Body of pancreas (tissue), 4 donors: ENCODE measurements around the gene ZNF695. TPM values are rescaled to one million over a fixed set of nuclear protein-coding genes. Genes with fewer than 3 reads are reported as not detected.

Experiments
- ATAC-seq: fragments of 150-250 bp; one replicate; pipeline ENCODE4 v1.9.1; 2016
- DNase-seq, 4 donors: peaks; one replicate each; pipeline ENCODE4 v3.0.0-alpha.2; 2019
- H3K27ac ChIP-seq, 4 donors: fragments of 200-600 bp; sonication (generic); 1 replicate in 3 of 4; 2 replicates in 1 of 4; pipeline versions ENCODE4 v1.5.1 to v1.6.1; 2016 to 2019; ENCODE audit warnings: mild to moderate bottlenecking in 1 of 4, mixed read lengths in 1 of 4, moderate library complexity in 1 of 4
- H3K27me3 ChIP-seq, 2 donors: fragments of 200-600 bp; sonication (generic); one replicate each; pipeline ENCODE4 v1.6.0; 2016; ENCODE audit warnings: mild to moderate bottlenecking in 1 of 2
- H3K36me3 ChIP-seq, 2 donors: fragments of 200-600 bp; sonication (generic); replicated peaks in 1 of 2; 2 replicates each; pipeline ENCODE4 v1.5.1; 2016; ENCODE audit warnings: low read depth in 2 of 2; ENCODE audit not compliant: insufficient read depth in 1 of 2
- H3K4me1 ChIP-seq: fragments of 200-600 bp; sonication (generic); one replicate; pipeline ENCODE4 v1.6.0; 2016
- H3K4me3 ChIP-seq, 2 donors: fragments of 200-600 bp; sonication (generic); 1 replicate in 1 of 2; 2 replicates in 1 of 2; pipeline ENCODE4 v1.5.1; 2016 to 2019
- H3K9me3 ChIP-seq, 3 donors: fragments of 200-600 bp; sonication (generic); 1 replicate in 2 of 3; 2 replicates in 1 of 3; pipeline ENCODE4 v1.5.1; 2016
- POLR2A ChIP-seq, 3 donors: fragments of 450-650 bp; IDR thresholded peaks; one replicate each; pipeline ENCODE4 v1.6.1; 2016; ENCODE audit warnings: antibody characterized with exemption in 3 of 3, mild to moderate bottlenecking in 2 of 3
- WGBS, 2 donors: methylation state at CpG; one replicate each; pipeline ENCODE4 v1.1.5; 2017; 5-methylcytosine and 5-hydroxymethylcytosine counted together
- intact Hi-C: fragments of 100-400 bp; cut with DNase I; formaldehyde crosslinking; loops from one replicate; pipeline ENCODE4 v1.15.1; 2023
- total RNA-seq, 2 donors: library from RNA; depleted of rRNA; stranded (reverse); fragments of >200 nt; gene quantifications; one replicate each; pipeline ENCODE4 v1.1.0, GENCODE V29; 2016
- TF ChIP-seq, protein P1 (sequence below), 7 experiments: fragments of 450-650 bp in 4 of 7; fragments of 200-600 bp in 3 of 7; sonication (generic) in 3 of 7; IDR thresholded peaks; one replicate each; pipeline ENCODE4 v1.5.1; 2016 to 2019; ENCODE audit warnings: antibody characterized with exemption in 7 of 7

ZNF695 gene
- total RNA-seq = not detected

DNA sequence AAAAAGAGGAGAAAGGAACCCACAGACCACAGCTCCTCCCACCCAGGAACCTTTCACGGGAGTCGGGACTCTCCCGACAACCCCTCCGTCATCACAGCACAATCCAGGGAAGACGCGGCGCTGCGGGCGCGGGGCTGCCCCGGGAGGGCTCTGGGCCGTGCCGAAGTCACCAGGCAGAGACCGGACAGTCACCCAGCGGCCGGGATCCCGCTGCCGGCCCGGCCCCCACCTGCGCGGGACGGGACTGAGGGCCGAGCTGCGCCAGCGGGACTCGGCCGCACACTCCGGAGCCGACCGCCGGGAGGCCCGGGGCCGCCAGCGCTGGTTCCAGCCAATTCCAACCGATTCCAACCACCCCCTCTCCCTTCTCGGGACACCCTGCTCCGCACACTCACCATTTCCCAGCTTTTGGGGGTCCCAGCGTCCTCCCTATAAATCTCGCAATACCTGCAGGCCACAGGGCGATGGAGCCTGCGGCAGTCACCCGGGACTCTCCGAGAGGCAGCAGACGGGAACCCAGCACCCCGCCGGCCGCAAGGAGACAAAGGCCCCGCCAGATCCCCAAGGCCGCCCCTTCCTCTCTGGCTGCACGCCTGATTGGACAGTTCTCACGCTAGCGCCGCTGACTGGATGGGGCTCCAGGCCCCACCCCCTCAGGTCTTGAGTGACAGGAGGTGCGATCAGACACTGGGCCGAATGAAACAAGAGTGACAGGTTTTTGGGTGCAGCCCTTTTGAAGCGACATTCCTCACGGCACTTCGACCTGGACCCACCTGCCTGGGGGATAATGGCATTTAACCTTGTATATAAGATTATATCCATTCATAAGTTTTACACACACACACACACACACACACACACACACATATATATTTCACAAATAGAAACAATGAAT lies at the start of gene ZNF695:
Gene ZNF695, minus strand, starts transcription at position 547 of the 895 bp plus-strand sequence. Its CDS starts 149 bp downstream, at position 398.
- Histone ChIP-seq H3K9me3 (no peaks in the 10 kb centered on the region), H3K27me3 (no peaks in the 10 kb centered on the region), H3K4me1 (no peaks in the 10 kb centered on the region), H3K36me3 (no peaks in the 10 kb centered on the region), H3K27ac (no peak within 1 kb of the TSS), H3K4me3 (peak within 1 kb of the TSS in 1 of 2 donors; percentile 30)
- peak; percentile 99 for ATAC-seq
- TF ChIP-seq, protein P1, sequence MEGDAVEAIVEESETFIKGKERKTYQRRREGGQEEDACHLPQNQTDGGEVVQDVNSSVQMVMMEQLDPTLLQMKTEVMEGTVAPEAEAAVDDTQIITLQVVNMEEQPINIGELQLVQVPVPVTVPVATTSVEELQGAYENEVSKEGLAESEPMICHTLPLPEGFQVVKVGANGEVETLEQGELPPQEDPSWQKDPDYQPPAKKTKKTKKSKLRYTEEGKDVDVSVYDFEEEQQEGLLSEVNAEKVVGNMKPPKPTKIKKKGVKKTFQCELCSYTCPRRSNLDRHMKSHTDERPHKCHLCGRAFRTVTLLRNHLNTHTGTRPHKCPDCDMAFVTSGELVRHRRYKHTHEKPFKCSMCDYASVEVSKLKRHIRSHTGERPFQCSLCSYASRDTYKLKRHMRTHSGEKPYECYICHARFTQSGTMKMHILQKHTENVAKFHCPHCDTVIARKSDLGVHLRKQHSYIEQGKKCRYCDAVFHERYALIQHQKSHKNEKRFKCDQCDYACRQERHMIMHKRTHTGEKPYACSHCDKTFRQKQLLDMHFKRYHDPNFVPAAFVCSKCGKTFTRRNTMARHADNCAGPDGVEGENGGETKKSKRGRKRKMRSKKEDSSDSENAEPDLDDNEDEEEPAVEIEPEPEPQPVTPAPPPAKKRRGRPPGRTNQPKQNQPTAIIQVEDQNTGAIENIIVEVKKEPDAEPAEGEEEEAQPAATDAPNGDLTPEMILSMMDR (IDR thresholded peaks at IDR 0.05) = peak in 1 of 7 experiments; percentile 5
- no peak for TF ChIP-seq POLR2A (IDR thresholded peaks at IDR 0.05)
- intact Hi-C loops = no loop called here
- DNase-seq = peak; percentile 68 to 88 (median 82)
- 1 to 7% methylated on average over 17 to 50 of the region's 58 CpGs for WGBS, 2 donors

DNA sequence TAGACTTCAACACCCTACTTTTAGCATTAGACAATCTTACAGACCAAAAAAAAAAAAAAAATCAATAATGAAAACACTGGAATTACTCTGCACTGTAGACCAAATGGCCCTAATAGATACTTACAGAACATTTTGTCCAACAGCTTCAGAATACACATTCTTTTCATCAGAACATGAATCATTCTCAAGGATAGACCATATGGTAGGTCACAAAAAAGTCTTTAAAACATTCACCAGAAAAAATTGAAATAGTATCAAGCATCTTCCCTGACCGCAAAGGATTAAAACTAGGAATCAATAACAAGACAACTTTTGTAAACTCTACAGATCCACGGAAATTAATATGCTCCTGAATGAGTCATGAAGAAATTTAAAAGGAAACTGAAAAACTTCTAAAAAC lies 48.2 kb upstream of the ZNF695 start:
- DNase-seq = no peak
- H3K4me3 ChIP-seq = no peak overlapping the region
- no peak for TF ChIP-seq POLR2A (IDR thresholded peaks at IDR 0.05)
- TF ChIP-seq, protein P1 (IDR thresholded peaks at IDR 0.05) = no peak
- no peaks in the 10 kb centered on the region for H3K27me3 ChIP-seq
- H3K36me3 ChIP-seq = no peaks in the 10 kb centered on the region
- H3K9me3 ChIP-seq = peaks cover 0 to 34% (median 0%) of the 10 kb centered on the region in 3 donors
- no peak for ATAC-seq
- intact Hi-C loops = no loop called here
- H3K27ac ChIP-seq = no peak overlapping the region
- 92 to 93% methylated on average over 2 of the region's 2 CpGs for WGBS, 2 donors
- no peaks in the 10 kb centered on the region for H3K4me1 ChIP-seq

DNA sequence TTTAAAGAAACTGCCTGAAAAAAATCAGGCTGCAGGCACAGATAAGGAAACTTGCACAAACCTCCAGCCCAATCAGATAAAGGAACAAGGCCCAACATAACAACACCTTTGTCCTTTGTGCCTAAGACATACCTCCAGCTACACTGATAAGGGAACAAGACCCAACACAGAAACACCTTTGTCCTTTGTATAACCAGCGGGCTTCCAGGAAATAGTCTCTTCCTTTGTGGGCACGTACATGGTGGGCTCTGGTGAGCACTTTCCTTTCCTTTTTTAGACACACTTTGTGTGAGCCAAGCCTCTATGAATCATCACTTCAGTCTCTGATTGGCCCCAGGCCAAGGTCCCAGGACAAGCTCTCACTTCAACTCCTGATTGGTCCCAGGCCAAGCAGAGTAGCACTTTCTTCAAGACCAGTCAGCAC lies 47.1 kb upstream of the ZNF695 start:
- no peak overlapping the region for H3K4me3 ChIP-seq

DNA sequence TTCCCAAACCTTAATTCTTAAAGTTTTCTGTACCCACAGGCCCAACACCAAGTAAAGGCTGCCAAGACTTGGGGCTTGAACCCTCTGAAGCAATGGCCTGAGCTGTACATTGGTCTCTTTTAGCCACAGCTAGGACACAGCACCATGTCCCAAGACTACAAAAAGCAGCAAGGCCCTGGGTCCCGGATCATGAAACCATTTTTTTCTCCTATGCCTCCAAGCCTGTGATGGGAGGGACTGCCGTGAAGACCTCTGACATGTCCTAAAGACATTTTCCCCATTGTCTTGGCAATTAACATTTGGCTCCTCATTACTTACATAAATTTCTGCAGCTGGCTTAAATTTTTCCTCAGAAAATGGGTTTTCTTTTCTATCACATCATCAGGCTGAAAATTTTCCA lies 39.8 kb upstream of the ZNF695 start:
- H3K9me3 ChIP-seq = peaks cover 0 to 69% (median 0%) of the 10 kb centered on the region in 3 donors
- intact Hi-C loops = no loop called here
- 84 to 86% methylated on average over 2 of the region's 2 CpGs for WGBS, 2 donors
- no peaks in the 10 kb centered on the region for H3K36me3 ChIP-seq
- no peak overlapping the region for H3K27ac ChIP-seq
- no peak overlapping the region for H3K4me3 ChIP-seq
- TF ChIP-seq POLR2A (IDR thresholded peaks at IDR 0.05) = no peak
- TF ChIP-seq, protein P1 (IDR thresholded peaks at IDR 0.05) = no peak
- no peaks in the 10 kb centered on the region for H3K27me3 ChIP-seq
- H3K4me1 ChIP-seq = no peaks in the 10 kb centered on the region
- no peak for DNase-seq
- no peak for ATAC-seq

More for the DNA sequence above, 47.1 kb upstream of the ZNF695 start:
- Histone ChIP-seq H3K9me3 (peaks cover 0 to 36% (median 0%) of the 10 kb centered on the region in 3 donors), H3K4me1 (no peaks in the 10 kb centered on the region), H3K36me3 (no peaks in the 10 kb centered on the region), H3K27me3 (no peaks in the 10 kb centered on the region), H3K27ac (no peak overlapping the region)
- intact Hi-C loops = no loop called here
- no peak for TF ChIP-seq POLR2A (IDR thresholded peaks at IDR 0.05)
- TF ChIP-seq, protein P1 (IDR thresholded peaks at IDR 0.05) = no peak
- 42 to 71% methylated on average over 2 of the region's 2 CpGs for WGBS, 2 donors
- no peak for ATAC-seq
- DNase-seq = peak in 3 of 4 donors; percentile 5 to 19 (median 10)
